ENCODE results near the gene LAMA5.

- TF ChIP-seq CTCF (optimal IDR thresholded peaks at IDR 0.05 in 1 of 3, IDR thresholded peaks at IDR 0.05 in 1 of 3, conservative IDR thresholded peaks at IDR 0.05 in 1 of 3; ENCODE audit: extremely low read depth in 1 of 3, insufficient read depth in 2 of 3, low read length in 3 of 3) (peak; percentile 49 to 75 (median 60)), EZH2 (IDR thresholded peaks at IDR 0.05; ENCODE audit: low read length) (no peak)
Measured at GRCh38 chr20:62409931-62410745, 43.0 kb upstream of the LAMA5 start.

All from keratinocyte (primary cell).